Lung microvascular endothelial cell (primary cell): ENCODE measurements around the gene CLASP1. TPM values are rescaled to one million over a fixed set of nuclear protein-coding genes. Genes with fewer than 3 reads are reported as not detected.

Source experiments
- DNase-seq, 2 donors: peaks; one replicate each; pipeline versions ENCODE4 v3.0.0 to v3.0.0-alpha.2; 2010; ENCODE audit warnings: low read depth in 2 of 2
- total RNA-seq: library from RNA; depleted of rRNA; stranded (reverse); fragments of >200 nt; gene quantifications from 2 replicates; pipeline ENCODE4 v1.2.1, GENCODE V29; 2014

Gene CLASP1
- total RNA-seq, 1 donor from 2014 or later = 31.9 TPM

GRCh38 chr2:121293450-121294325, 355.6 kb downstream of the CLASP1 start:
- DNase-seq = no peak

GRCh38 chr2:121291251-121291580, 358.0 kb downstream of the CLASP1 start:
- DNase-seq = no peak

GRCh38 chr2:121289271-121289670, 360.0 kb downstream of the CLASP1 start:
- DNase-seq = no peak

- DNase-seq = no peak
Observed at GRCh38 chr2:121288454-121289231, 360.6 kb downstream of the CLASP1 start.

- DNase-seq = no peak
Observed at GRCh38 chr2:121287956-121288355, 361.3 kb downstream of the CLASP1 start.

Other genes starting within 250 kb of the CLASP1 start
- under 0.01 TPM in 2 replicates for gene RNU4ATAC, start 118.6 kb downstream of the CLASP1 start, total RNA-seq
- gene NIFK, start 87.4 kb upstream of the CLASP1 start, total RNA-seq = 24.4 and 43.8 TPM in 2 replicates
- gene TSN, start 106.2 kb upstream of the CLASP1 start, total RNA-seq = 63.4 and 119 TPM in 2 replicates